DOHH2 (cell line): ENCODE data around the gene SLF2.

Experiments used
- H3F3A ChIP-seq: fragments of 200-600 bp; sonication (generic), shearing (Covaris generic); 2 replicates; pipeline ENCODE4 v1.6.0; 2016; ENCODE audit warnings: antibody characterized with exemption, mild to moderate bottlenecking; ENCODE audit not compliant: control insufficient read depth, insufficient read depth
- H3K27ac ChIP-seq: fragments of 200-600 bp; sonication (generic); 2 replicates; pipeline ENCODE4 v1.5.1; 2014; ENCODE audit warnings: low read depth, mild to moderate bottlenecking, low read length, moderate library complexity
- H3K27me3 ChIP-seq: fragments of 200-600 bp; sonication (generic); 2 replicates; pipeline ENCODE4 v1.6.1; 2014; ENCODE audit warnings: mild to moderate bottlenecking, low read length, mixed read lengths; ENCODE audit not compliant: control insufficient read depth
- H3K36me3 ChIP-seq: fragments of 200-600 bp; sonication (generic); 2 replicates; pipeline ENCODE4 v1.6.1; 2014; ENCODE audit warnings: mild to moderate bottlenecking, low read length, moderate library complexity, mixed read lengths; ENCODE audit not compliant: control insufficient read depth
- H3K4me1 ChIP-seq: fragments of 200-600 bp; sonication (generic); 2 replicates; pipeline ENCODE4 v1.6.1; 2014; ENCODE audit warnings: mild to moderate bottlenecking, low read length, mixed read lengths; ENCODE audit not compliant: control insufficient read depth
- H3K4me2 ChIP-seq: fragments of 200-600 bp; sonication (generic); 2 replicates; pipeline ENCODE4 v1.6.0; 2014; ENCODE audit warnings: mild to moderate bottlenecking, low read length, moderate library complexity
- H3K4me3 ChIP-seq: fragments of 200-600 bp; sonication (generic); 2 replicates; pipeline ENCODE4 v1.5.1; 2014; ENCODE audit warnings: mild to moderate bottlenecking, low read length, mixed read lengths
- H3K79me2 ChIP-seq: fragments of 200-600 bp; sonication (generic); 2 replicates; pipeline ENCODE4 v1.6.1; 2014; ENCODE audit warnings: mild to moderate bottlenecking, low read length, mixed read lengths; ENCODE audit not compliant: control insufficient read depth
- H3K9me2 ChIP-seq: fragments of 200-600 bp; sonication (generic); replicated peaks from 2 replicates; pipeline ENCODE4 v1.6.1; 2014; ENCODE audit warnings: mild to moderate bottlenecking, low read length, mixed read lengths; ENCODE audit not compliant: control insufficient read depth
- H3K9me3 ChIP-seq: fragments of 200-600 bp; sonication (generic); 2 replicates; pipeline ENCODE4 v1.6.1; 2014; ENCODE audit warnings: antibody characterized with exemption, low read length, mixed read lengths; ENCODE audit not compliant: control insufficient read depth, insufficient read depth
- H4K20me1 ChIP-seq: fragments of 200-600 bp; sonication (generic); 2 replicates; pipeline ENCODE4 v1.6.0; 2014; ENCODE audit warnings: low read depth, mild to moderate bottlenecking, antibody characterized with exemption, low read length, moderate library complexity; ENCODE audit not compliant: control insufficient read depth, insufficient read depth
- EZH2phosphoT487 ChIP-seq: fragments of 200-600 bp; sonication (generic); IDR thresholded peaks from 2 replicates; pipeline ENCODE4 v1.6.1; 2017; ENCODE audit warnings: borderline replicate concordance, mild to moderate bottlenecking, antibody characterized with exemption, low read length, moderate library complexity, mixed read lengths
- TF ChIP-seq, protein P1 (sequence below): fragments of 200-600 bp; sonication (generic); IDR thresholded peaks from one replicate; pipeline ENCODE4 v1.5.1; 2014; ENCODE audit warnings: antibody characterized with exemption, mild to moderate bottlenecking, low read depth, low read length; ENCODE audit not compliant: poor library complexity, severe bottlenecking

Gene SLF2

DNA sequence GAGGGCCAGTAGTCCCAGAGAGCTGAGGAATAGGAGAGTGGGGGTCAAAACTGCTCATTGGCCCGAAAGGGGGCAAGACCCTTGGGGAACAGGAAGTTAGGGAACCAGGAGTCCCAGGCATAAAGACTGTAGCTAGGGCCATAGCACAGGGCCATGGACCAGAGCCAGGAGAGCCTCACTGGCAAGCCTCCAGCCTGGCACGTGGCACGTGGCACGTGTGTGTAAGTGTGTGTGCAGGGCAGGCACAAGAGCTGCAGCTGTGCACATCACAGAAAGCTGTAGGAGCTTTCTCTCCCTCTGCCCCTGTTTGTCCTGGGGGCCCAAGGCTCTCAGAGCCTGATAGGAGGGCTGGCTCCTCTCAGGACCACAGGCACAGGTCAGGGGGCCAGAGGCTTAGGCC lies 47.8 kb upstream of the SLF2 start:
- Histone ChIP-seq H3K4me3 (no peak overlapping the region), H3K9me2 (no peaks in the 10 kb centered on the region), H3K4me2 (no peak overlapping the region), H3K27me3 (peaks cover 15% of the 10 kb centered on the region), H4K20me1 (no peaks in the 10 kb centered on the region), H3K9me3 (no peaks in the 10 kb centered on the region), H3K79me2 (no peaks in the 10 kb centered on the region), H3F3A (no peaks in the 10 kb centered on the region), H3K27ac (no peak overlapping the region), H3K4me1 (no peaks in the 10 kb centered on the region), H3K36me3 (no peaks in the 10 kb centered on the region)
- TF ChIP-seq EZH2phosphoT487, result no peak
- TF ChIP-seq, protein P1, sequence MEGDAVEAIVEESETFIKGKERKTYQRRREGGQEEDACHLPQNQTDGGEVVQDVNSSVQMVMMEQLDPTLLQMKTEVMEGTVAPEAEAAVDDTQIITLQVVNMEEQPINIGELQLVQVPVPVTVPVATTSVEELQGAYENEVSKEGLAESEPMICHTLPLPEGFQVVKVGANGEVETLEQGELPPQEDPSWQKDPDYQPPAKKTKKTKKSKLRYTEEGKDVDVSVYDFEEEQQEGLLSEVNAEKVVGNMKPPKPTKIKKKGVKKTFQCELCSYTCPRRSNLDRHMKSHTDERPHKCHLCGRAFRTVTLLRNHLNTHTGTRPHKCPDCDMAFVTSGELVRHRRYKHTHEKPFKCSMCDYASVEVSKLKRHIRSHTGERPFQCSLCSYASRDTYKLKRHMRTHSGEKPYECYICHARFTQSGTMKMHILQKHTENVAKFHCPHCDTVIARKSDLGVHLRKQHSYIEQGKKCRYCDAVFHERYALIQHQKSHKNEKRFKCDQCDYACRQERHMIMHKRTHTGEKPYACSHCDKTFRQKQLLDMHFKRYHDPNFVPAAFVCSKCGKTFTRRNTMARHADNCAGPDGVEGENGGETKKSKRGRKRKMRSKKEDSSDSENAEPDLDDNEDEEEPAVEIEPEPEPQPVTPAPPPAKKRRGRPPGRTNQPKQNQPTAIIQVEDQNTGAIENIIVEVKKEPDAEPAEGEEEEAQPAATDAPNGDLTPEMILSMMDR, result no peak

DNA sequence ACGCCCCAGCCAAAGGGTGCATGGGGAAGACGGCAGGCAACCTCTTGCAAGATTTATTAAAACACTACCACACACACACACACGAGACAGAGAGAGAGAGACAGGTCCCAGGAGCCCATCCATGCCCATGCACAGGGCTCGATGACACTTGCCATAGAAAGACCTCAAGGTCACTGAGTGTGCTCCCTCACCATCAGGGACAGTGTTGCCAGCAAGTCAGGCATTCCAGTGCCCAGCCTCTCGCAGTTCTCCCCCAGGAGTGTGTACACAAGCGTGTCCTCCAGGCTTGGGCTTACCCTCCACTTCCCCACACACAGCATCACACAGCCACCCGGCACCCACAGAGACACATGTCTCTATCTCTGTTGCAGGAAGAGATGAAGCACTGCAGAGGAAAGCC lies 46.8 kb upstream of the SLF2 start:
- no peaks in the 10 kb centered on the region for H3K9me2 ChIP-seq
- H4K20me1 ChIP-seq, result no peaks in the 10 kb centered on the region
- no peaks in the 10 kb centered on the region for H3F3A ChIP-seq
- H3K9me3 ChIP-seq, result no peaks in the 10 kb centered on the region
- no peak for TF ChIP-seq EZH2phosphoT487
- TF ChIP-seq, protein P1, result no peak
- no peaks in the 10 kb centered on the region for H3K36me3 ChIP-seq
- H3K4me2 ChIP-seq, result no peak overlapping the region
- H3K27me3 ChIP-seq, result peaks cover 13% of the 10 kb centered on the region
- no peaks in the 10 kb centered on the region for H3K79me2 ChIP-seq
- H3K4me3 ChIP-seq, result no peak overlapping the region
- H3K27ac ChIP-seq, result no peak overlapping the region
- H3K4me1 ChIP-seq, result no peaks in the 10 kb centered on the region

DNA sequence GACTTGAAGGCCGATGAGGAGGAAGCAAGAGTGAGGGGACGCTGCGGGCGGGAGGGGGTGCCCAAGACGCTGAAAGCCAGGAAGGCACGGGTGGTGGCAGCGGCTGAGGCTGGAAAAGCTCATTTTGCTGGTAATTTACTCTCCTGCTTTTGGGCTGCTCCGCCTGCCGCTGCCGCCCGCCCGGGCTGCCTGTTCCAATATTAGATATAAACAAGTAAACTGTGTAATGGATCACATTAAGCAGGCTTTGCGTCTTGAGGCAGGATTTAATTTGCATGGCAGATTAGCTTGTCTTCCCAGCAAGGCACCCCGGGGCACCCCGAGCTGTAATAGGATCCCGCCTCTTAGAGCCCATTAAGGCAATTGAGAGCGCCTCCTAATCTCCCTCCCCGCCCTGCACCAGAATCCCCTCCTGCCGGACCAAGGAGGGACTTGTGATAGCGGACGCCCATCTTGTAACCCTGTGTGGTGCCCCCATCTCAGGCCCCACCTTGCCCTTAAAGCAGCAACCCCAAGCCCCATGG lies 46.1 kb upstream of the SLF2 start:
- H3K79me2 ChIP-seq, result no peaks in the 10 kb centered on the region
- H3K4me1 ChIP-seq, result no peaks in the 10 kb centered on the region
- no peak overlapping the region for H3K4me3 ChIP-seq
- no peaks in the 10 kb centered on the region for H3K9me3 ChIP-seq
- TF ChIP-seq EZH2phosphoT487, result no peak
- TF ChIP-seq, protein P1, result no peak
- no peaks in the 10 kb centered on the region for H3F3A ChIP-seq
- no peaks in the 10 kb centered on the region for H3K9me2 ChIP-seq
- no peak overlapping the region for H3K27ac ChIP-seq
- H3K36me3 ChIP-seq, result no peaks in the 10 kb centered on the region
- peaks cover 11% of the 10 kb centered on the region for H3K27me3 ChIP-seq
- H4K20me1 ChIP-seq, result no peaks in the 10 kb centered on the region
- no peak overlapping the region for H3K4me2 ChIP-seq
